ENCODE results near the gene SRSF10. TPM values are rescaled to one million over a fixed set of nuclear protein-coding genes. Genes with fewer than 3 reads are reported as not detected.

SRSF10 gene
- total and polyA plus RNA-seq, 9 of the 15 experiments (the other 6 are each of a cell fraction or from before 2014, with no cell fraction given) = 154 to 264 (median 205) TPM

- TF ChIP-seq IRF1 (CRISPR knock-in tag; IDR thresholded peaks at IDR 0.05; ENCODE audit: borderline replicate concordance) (0 out of 2 replicates have a peak, but pooled peaks have one; percentile 32), BRD9 (IDR thresholded peaks at IDR 0.05; ENCODE audit: low read depth, partially characterized antibody) (peak; percentile 60), MAX (CRISPR knock-in tag; IDR thresholded peaks at IDR 0.05) (no peak; the same call in 1 of the 2 replicates), KAT2B (IDR thresholded peaks at IDR 0.05; ENCODE audit: low read depth, low read length) (no peak), PATZ1 (CRISPR knock-in tag; IDR thresholded peaks at IDR 0.05; ENCODE audit: borderline replicate concordance) (no peak), POLR3G (IDR thresholded peaks at IDR 0.05; ENCODE audit: extremely low read depth, insufficient read length, insufficient replicate concordance) (no peak), POLR3A (IDR thresholded peaks at IDR 0.05; ENCODE audit: borderline replicate concordance, extremely low read depth, insufficient read depth, insufficient read length) (no peak), GATAD2B (IDR thresholded peaks at IDR 0.05; ENCODE audit: borderline replicate concordance) (peak; percentile 42; the same call in 1 of the 2 replicates), KDM2B (CRISPR knock-in tag; IDR thresholded peaks at IDR 0.05) (no peak), POLR2AphosphoS5 (IDR thresholded peaks at IDR 0.05; ENCODE audit: control insufficient read depth, insufficient read depth, low read depth, low read length) (peak; percentile 93), SNAPC5 (CRISPR knock-in tag; IDR thresholded peaks at IDR 0.05) (no peak), SP1 (CRISPR knock-in tag; IDR thresholded peaks at IDR 0.05) (peak; percentile 87), SMAD2 (IDR thresholded peaks at IDR 0.05; ENCODE audit: low read depth, low read length) (no peak), MAZ (CRISPR knock-in tag; conservative IDR thresholded peaks at IDR 0.05 in 1 of 2, IDR thresholded peaks at IDR 0.05 in 1 of 2) (peak; percentile 76 to 93), RBM14 (IDR thresholded peaks at IDR 0.05; ENCODE audit: borderline replicate concordance, insufficient read depth, low read depth, low read length) (no peak), ARID2 (IDR thresholded peaks at IDR 0.05) (no peak; the same call in 1 of the 2 replicates), ZNF707 (CRISPR knock-in tag; conservative IDR thresholded peaks at IDR 0.05) (no peak)
Measured at GRCh38 chr1:23959461-23960290, 20.5 kb downstream of the SRSF10 start, which contains the start of gene PNRC2 (continued).

Measured in K562 (cell line).